Adrenal gland (tissue), 5 donors: Measurements from ENCODE around the gene AP2A2.

Experiments used
- POLR2A ChIP-seq, 2 donors: fragments of 450-650 bp; IDR thresholded peaks; one replicate each; pipeline ENCODE4 v1.6.1; 2017; ENCODE audit warnings: antibody characterized with exemption in 2 of 2, mild to moderate bottlenecking in 2 of 2, moderate library complexity in 1 of 2
- TF ChIP-seq, protein P1 (sequence below), 6 experiments: fragments of 450-650 bp in 4 of 6; fragments of 200-600 bp in 2 of 6; sonication (generic) in 1 of 6; IDR thresholded peaks; 1 replicate in 5 of 6; 2 replicates in 1 of 6; pipeline versions ENCODE4 v1.5.1 to v1.8.0; 2016 to 2021; ENCODE audit warnings: antibody characterized with exemption in 6 of 6, mild to moderate bottlenecking in 2 of 6, moderate library complexity in 1 of 6
- donor health status: DM: no; HTN: no; CAD: no.

DNA sequence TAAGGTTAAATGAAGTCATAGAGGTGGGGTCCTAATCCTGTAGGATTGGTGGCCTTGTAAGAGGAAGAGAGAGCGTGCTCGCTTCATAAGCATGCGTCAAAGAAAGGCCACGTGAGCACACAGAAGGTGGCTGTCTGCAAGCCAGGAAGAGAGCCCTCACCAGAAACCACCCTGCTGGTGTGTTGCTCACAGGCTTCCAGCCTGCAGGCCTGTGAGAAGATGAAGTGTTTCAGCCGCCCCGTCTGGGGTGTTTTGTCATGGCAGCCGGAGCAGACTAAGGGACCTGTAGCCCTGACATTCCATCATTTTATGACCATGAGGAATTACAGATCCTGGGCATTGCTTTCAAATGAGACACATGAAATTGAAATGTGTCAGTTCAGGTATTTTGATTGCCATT, 32.4 kb downstream of the AP2A2 start:
- TF ChIP-seq, protein P1, sequence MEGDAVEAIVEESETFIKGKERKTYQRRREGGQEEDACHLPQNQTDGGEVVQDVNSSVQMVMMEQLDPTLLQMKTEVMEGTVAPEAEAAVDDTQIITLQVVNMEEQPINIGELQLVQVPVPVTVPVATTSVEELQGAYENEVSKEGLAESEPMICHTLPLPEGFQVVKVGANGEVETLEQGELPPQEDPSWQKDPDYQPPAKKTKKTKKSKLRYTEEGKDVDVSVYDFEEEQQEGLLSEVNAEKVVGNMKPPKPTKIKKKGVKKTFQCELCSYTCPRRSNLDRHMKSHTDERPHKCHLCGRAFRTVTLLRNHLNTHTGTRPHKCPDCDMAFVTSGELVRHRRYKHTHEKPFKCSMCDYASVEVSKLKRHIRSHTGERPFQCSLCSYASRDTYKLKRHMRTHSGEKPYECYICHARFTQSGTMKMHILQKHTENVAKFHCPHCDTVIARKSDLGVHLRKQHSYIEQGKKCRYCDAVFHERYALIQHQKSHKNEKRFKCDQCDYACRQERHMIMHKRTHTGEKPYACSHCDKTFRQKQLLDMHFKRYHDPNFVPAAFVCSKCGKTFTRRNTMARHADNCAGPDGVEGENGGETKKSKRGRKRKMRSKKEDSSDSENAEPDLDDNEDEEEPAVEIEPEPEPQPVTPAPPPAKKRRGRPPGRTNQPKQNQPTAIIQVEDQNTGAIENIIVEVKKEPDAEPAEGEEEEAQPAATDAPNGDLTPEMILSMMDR (IDR thresholded peaks at IDR 0.05) = no peak
- TF ChIP-seq POLR2A (IDR thresholded peaks at IDR 0.05) = no peak
